ENCODE data around the gene PSRC1.

The PSRC1 gene

DNA sequence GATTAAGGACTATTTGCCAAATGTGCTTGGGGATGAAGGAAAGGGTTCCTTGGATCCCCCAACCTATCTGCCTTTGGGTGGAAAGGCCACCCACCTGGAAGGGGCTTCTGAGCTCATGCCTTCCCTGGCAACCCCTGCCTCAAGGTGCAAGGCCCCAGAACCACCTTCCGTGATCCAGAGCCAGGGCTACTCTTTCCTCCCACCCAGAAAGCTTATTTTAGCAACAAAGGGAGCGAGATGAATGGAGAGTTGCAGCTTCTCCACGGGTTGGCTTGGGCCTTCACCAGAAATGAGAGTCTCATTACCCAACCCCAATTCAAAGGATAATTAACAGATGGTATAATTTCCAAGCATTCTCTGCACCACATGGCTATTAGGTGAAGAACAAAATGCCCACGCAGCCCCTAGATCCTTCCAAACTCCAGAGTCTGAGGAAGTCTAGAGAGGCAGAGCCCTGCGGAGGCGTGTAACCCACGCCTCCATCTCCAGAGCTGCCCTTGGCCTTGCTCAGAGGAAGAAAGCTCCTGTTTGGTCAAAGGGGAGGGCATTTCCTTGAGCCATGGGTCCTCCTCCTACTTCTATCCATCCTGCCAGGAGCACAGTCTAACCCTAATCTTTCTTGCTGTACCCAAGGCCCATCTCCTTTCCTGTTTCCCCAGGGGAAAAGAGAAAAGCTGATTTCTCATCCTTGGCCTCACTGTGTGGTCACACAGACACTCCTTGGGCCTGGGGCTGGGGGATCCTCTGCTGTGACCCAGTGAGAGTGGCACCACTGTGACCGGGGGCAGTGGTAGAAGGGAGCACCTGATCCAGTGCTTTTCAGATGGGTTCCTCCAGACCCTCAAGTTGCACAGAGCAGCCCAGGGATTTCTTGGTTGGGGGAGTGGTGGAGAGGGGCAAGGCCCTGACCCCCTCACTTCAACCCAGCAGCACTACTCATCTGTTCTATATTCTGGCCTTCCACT lies 35.3 kb downstream of the PSRC1 start:
- DNase-seq (ENCODE audit: low spot score) = no peak

DNA sequence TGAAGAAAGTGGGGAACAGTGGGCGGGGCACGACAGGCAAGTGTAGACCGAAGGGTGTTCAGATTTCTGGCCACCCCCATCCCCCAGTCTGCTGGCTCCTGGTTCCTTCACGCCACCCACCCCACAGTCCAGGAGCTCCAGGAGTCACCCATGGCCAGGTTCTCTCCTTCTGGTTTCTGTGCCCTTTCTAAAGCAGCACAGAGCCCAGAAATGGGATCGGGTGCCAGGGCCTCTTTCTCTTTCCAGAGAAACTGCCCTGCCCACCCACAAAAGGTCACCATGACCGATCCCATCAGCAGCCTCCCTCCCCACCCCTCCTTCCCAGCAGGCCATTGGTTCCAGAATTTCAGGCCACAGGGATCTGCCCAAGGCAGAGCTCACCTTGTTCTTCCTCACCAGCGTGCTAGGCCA lies 36.8 kb downstream of the PSRC1 start:
- no peak for DNase-seq (ENCODE audit: low spot score)

- DNase-seq (ENCODE audit: low spot score) = no peak
Measured at GRCh38 chr1:109243860-109244552, 38.9 kb downstream of the PSRC1 start.

DNA sequence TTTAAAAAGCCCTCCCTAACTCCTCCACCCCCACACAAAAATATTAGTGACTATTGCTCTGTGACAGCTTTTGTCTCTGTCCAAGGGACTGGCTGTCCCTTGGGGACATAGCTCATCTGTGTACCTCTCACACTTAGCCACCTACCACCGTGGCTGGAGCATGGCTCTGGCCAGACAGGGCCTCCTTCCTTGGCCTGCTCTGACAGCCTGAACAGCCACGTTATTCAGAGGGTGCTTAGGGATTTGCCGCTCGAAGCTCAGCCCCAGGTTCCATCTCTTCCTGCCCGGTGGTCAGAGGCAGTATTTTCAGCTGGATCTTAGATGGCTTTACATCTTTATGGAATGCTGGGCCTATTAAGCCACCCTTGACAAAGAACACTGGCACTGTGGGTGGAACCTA lies 39.7 kb downstream of the PSRC1 start:
- no peak for DNase-seq (ENCODE audit: low spot score)

DNA sequence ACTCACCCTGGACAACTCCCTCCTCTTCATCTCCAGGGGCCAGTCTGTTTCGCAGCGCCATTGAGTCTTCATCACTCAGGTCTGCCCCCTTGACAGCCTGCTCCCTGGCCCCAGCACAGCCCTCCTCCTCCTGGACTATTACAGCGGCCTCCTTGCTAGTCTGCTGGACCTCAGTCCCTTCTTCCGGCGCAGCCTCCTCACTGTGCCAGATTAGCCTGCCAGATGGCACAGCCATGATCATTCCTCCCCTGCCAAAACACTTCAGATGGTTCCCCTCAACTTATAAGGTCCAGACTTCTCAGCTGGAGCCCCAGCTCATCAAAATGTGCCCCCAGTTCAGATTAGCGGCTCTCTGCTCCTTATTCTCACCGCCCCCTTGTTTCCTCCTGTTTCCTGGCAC lies 40.6 kb downstream of the PSRC1 start:
- DNase-seq (ENCODE audit: low spot score) = no peak

- DNase-seq (ENCODE audit: low spot score) = no peak
Measured at GRCh38 chr1:109241841-109242345, 41.1 kb downstream of the PSRC1 start.

GRCh38 chr1:109241344-109241743 lies 41.6 kb downstream of the PSRC1 start:
- DNase-seq (ENCODE audit: low spot score) = no peak

GRCh38 chr1:109240158-109241152 lies 42.5 kb downstream of the PSRC1 start:
- peak; percentile 34 for DNase-seq (ENCODE audit: low spot score)

DNA sequence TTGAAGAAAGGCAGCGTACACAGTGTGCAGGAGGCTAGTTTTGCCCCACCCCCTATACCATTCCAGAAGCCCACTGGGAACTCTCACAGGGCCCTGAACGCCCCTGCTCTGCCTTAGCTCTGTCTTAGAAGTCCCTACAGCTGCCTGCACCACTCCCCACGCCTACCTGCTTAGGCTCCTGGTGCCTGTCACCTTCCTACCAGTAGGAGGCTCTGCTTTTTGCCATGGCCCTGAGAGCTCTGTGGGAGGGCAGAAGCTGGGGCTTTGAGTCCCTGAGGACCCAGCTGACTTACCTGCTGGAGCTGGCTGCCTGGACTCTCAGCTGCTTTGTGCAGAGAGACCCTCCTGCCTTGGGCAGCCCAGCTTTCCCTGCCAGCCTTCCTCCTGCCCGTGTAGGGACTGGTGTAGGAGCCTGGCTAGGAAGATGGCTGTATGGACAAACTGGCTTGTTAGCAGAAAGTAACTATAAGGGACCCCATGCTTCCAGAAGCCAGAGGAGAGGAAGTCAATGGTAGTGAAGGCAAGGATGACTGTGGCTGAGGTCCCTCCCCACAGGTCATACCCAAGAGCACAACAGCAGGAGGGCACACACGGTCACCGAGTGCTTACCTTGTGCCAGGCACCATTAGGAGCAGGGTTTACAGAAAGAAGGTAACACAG lies 43.4 kb downstream of the PSRC1 start:
- DNase-seq (ENCODE audit: low spot score) = no peak

GRCh38 chr1:109239047-109239408 lies 43.9 kb downstream of the PSRC1 start:
- no peak for DNase-seq (ENCODE audit: low spot score)

DNA sequence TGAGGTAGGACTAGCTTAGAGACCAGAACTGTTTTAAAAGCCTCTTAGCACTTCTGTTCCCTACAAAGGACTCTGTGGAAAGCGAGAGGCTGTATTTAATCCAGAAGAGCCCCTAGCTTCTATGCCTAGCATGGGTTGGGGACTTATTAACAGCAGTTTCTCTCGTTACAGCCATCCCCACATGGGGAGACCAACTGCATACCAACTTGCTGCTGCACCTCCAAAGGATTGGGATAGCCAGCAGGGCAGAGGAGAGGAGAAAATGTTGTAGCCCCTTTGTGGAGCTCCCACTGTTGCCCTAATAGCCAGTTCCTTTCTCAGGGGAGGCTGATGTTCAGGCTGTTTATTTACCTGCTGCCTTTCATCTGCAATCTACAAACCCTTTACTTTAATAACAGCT lies 44.6 kb downstream of the PSRC1 start:
- DNase-seq (ENCODE audit: low spot score) = no peak

DNA sequence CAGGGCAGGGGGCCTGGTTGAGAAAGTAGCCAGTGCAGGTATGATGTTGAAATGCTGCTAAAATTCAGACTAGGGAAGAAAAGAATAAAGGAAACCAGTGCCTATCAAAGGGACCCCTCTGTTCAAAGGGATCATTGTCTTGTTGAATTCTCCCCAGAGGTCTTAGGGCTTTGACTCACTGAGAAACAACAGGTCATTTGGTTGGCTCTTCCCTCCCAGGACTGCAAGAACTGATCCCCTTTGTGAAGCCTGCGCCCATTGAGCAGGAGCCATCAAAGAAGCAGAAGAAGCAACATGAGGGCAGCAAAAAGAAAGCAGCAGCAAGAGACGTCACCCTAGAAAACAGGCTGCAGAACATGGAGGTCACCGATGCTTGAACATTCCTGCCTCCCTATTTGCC lies 45.4 kb downstream of the PSRC1 start:
- no peak for DNase-seq (ENCODE audit: low spot score)

GRCh38 chr1:109235137-109235536 lies 47.8 kb downstream of the PSRC1 start:
- no peak for DNase-seq (ENCODE audit: low spot score)

GRCh38 chr1:109231066-109231465 lies 51.9 kb downstream of the PSRC1 start:
- DNase-seq (ENCODE audit: low spot score) = no peak
